ENCODE measurements around the gene GMPR. TPM values are rescaled to one million over a fixed set of nuclear protein-coding genes. Genes with fewer than 3 reads are reported as not detected.

GMPR gene
- total RNA-seq, 2 donors from 2014 or later = 14.0 to 14.7 TPM

DNA sequence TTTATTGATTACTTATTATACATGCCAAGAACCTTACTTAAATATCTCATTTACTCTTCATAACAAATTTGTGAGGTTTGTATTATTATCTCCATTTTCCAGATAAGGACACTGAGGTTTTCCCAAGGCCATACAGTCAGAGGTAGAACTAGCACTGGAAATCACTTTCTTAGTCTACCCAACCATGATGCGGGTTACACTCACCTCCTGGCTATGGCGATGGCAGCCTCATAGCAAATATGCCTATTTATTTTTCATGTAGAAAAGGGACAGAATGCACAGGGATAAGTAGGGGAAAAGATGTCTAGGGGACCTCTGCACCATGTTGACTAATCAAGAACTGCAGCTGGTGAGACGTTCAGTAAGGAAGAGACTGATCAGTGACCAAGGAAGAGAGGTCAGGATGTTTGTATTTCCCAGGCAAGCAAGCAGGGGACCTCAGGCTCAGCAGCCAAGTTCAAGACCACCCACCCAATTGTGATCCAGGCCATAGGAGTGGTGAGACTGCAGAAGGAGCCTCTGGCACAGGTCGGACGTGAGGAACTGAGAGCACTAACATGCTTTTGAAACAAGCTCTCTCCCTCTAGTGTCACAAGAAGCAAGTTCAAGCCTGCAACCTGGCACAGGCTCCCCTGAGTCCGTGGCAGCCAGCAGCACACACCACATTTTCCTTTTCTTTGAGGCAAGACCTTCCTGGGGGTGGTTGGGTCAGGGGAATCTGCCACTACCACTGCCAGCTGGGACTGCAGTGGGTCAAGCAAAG lies 97.8 kb downstream of the GMPR start:
- intact Hi-C loops (cut with DNase I) = loop anchor here in 1 of 2 donors (10.0 kb wide), 1 partner anchor 749 kb away; no protein-coding TSS in a partner anchor
- DNase-seq (ENCODE audit: low spot score) = no peak

GRCh38 chr6:16336911-16337294 lies 98.5 kb downstream of the GMPR start:
- no peak for DNase-seq (ENCODE audit: low spot score)
- intact Hi-C loops (cut with DNase I) = loop anchor here in 1 of 2 donors (10.0 kb wide), 1 partner anchor 748 kb away; no protein-coding TSS in a partner anchor

DNA sequence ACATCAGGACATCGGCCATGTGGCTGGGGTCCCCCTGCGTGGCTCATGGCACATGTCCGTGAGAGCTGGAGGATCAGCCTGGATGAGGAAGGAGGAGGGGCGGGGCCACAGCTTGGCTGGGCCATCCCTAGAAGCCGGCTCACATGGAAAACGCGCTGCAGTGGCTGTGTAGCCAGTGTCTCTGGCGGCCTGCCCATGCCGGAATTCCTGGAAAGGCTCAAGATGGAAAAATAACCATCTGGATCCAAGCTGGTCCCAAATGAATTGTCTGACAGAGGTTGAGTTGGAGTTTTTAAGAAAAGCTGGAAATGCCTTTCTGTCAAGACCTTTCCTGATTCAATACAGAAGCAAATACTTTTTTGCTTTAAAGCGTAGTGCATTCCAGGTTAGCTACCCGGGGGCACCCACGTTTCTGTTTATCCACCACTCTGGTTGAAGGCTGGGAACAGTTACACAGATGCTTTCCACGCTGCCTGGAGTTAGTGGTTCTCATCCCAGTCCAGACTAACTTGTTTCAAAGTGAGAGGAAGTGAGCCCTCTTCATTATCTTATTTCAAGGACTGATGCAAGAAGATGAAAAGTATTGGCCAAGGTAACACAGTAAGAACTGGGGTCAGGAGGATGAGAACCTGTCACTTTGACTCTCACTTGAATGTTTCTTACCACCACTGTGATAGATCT lies 99.0 kb downstream of the GMPR start:
- intact Hi-C loops (cut with DNase I) = loop anchor here in 1 of 2 donors (10.0 kb wide), 1 partner anchor 747 kb away; no protein-coding TSS in a partner anchor
- peak; percentile 97 for DNase-seq (ENCODE audit: low spot score)

DNA sequence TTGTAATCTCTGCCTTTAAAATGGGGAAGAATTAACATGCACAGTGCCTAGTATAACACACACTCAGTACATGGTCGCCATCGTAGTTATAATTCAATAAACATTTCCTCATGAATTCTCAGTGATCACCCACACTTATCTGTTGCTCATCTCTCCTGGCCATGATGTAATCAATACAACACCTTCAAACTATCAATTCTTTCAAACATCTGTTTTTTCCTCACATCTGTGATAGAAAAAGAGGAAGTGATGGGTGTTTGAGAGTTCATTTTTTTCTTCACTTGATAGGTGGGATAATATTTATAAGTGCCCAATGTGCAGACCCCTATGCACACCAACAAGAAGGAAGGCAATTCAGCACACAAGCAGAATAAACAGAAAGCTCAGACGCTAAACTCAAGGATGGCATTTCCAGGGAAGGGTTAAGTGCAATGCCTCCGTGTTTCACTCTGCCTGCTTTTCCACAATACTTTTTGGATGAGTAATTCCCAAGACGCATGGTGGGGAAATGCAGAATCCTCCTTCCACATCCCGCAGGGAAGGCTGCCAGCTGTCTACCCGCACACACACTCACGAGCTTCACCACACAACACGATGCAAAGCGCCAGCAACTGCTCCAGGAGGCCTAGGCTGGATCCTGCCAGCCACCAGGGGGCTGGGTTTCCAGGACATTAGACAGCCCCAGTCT lies 100.3 kb downstream of the GMPR start:
- peak; percentile 94 for DNase-seq (ENCODE audit: low spot score)
- intact Hi-C loops (cut with DNase I) = loop anchor here in 1 of 2 donors (10.0 kb wide), 1 partner anchor 746 kb away; no protein-coding TSS in a partner anchor

DNA sequence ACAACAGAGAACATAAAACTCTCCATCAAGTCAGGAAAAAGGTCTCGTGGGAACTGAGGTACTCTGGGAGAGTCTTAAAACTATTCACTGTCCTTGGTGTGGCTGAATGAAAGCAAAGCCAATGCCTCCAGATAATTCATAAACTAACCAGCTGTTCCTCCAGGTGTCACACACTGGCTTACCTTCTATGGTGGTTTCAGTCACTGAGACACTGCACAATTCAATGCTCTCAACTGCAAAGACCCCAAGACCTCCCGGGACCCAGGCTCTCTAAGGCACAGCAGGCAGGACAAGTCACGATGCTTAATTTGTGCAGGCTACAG lies 100.8 kb downstream of the GMPR start:
- intact Hi-C loops (cut with DNase I) = loop anchor here in 1 of 2 donors (10.0 kb wide), 1 partner anchor 746 kb away; no protein-coding TSS in a partner anchor
- no peak for DNase-seq (ENCODE audit: low spot score)

DNA sequence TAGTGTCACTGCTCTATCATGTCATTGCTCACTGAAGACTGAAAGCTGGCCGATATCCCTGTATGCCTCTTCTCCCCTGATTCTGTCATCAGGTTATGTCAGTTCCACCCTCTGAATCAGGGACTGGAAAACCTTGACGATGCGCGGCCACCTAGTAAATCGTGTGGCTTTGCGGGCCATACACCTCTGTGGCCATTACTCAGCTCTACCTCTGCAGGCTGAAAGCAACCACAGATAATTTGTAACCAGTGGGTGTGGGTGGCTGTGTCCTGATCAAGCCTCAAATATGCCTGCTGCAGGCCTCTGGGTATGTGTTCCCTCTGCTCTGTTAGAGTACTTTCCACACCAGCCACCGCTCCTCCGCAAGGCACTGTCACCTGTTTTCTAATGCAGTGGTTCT lies 105.2 kb downstream of the GMPR start:
- no peak for DNase-seq (ENCODE audit: low spot score)
- intact Hi-C loops (cut with DNase I) = loop anchor here in 1 of 2 donors (10.0 kb wide), 1 partner anchor 161 kb away; no protein-coding TSS in a partner anchor

- intact Hi-C loops (cut with DNase I) = loop anchor here in 1 of 2 donors (10.0 kb wide), 1 partner anchor 160 kb away; no protein-coding TSS in a partner anchor
- no peak for DNase-seq (ENCODE audit: low spot score)
Observed at GRCh38 chr6:16344756-16345155, 106.4 kb downstream of the GMPR start.

Other genes starting within 250 kb of the GMPR start
- 10 to 100 TPM; 20.1 to 28.8 TPM for gene MYLIP, start 109.5 kb upstream of the GMPR start, total RNA-seq

Measured in posterior vena cava (tissue), 2 donors.